Coronary artery (tissue), 2 donors: ENCODE data around the gene FBXL4.

ENCODE experiments used
- DNase-seq: peaks from one replicate; pipeline ENCODE4 v3.0.0-alpha.2; 2017; ENCODE audit warnings: low spot score
- H3K27ac ChIP-seq, 2 donors: fragments of 200-600 bp; sonication (generic); one replicate each; pipeline ENCODE4 v1.5.1; 2016 to 2019
- H3K4me3 ChIP-seq: fragments of 200-600 bp; sonication (generic); 2 replicates; pipeline ENCODE4 v1.5.1; 2016; ENCODE audit warnings: mild to moderate bottlenecking, moderate library complexity
- TF ChIP-seq, protein P1 (sequence below): fragments of 200-600 bp; sonication (generic); IDR thresholded peaks from one replicate; pipeline ENCODE4 v1.5.1; 2019; ENCODE audit warnings: antibody characterized with exemption

The FBXL4 gene

DNA sequence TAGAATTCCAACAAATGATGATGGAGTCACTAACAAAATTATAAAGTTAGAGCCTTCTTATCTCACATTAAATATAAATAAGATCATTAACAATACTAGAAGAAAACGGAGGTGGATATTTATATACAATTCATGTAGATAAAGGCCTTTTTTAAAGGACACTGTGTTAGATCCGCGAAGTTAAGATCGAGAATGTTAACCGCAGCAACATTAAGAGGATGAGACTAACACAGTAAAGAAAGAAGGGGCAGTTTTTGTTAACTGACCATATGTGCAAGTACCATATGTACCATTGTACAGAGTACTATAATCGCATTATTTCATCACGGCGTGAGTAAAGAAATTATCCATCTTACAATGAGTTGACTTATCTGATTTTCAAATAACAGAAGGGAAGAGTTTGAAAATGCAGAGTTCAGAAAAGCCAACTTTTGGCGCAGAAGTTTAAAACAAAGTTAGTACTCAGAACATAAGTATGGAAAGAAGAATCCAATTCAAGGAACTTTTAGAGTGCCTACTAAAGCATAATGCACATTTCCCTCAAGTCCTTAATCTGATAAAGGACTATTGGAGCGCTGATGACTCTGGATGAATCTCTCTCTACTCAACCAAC, 1.4 kb downstream of the FBXL4 start:
- no peak for DNase-seq
- TF ChIP-seq, protein P1, sequence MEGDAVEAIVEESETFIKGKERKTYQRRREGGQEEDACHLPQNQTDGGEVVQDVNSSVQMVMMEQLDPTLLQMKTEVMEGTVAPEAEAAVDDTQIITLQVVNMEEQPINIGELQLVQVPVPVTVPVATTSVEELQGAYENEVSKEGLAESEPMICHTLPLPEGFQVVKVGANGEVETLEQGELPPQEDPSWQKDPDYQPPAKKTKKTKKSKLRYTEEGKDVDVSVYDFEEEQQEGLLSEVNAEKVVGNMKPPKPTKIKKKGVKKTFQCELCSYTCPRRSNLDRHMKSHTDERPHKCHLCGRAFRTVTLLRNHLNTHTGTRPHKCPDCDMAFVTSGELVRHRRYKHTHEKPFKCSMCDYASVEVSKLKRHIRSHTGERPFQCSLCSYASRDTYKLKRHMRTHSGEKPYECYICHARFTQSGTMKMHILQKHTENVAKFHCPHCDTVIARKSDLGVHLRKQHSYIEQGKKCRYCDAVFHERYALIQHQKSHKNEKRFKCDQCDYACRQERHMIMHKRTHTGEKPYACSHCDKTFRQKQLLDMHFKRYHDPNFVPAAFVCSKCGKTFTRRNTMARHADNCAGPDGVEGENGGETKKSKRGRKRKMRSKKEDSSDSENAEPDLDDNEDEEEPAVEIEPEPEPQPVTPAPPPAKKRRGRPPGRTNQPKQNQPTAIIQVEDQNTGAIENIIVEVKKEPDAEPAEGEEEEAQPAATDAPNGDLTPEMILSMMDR = no peak
- Histone ChIP-seq H3K27ac (no peak overlapping the region), H3K4me3 (peak overlapping the region; percentile 96)

- no peak for DNase-seq
- Histone ChIP-seq H3K4me3 (no peak overlapping the region), H3K27ac (no peak overlapping the region)
- TF ChIP-seq, protein P1 = no peak
Observed at GRCh38 chr6:98945311-98946115, 2.2 kb downstream of the FBXL4 start.

DNA sequence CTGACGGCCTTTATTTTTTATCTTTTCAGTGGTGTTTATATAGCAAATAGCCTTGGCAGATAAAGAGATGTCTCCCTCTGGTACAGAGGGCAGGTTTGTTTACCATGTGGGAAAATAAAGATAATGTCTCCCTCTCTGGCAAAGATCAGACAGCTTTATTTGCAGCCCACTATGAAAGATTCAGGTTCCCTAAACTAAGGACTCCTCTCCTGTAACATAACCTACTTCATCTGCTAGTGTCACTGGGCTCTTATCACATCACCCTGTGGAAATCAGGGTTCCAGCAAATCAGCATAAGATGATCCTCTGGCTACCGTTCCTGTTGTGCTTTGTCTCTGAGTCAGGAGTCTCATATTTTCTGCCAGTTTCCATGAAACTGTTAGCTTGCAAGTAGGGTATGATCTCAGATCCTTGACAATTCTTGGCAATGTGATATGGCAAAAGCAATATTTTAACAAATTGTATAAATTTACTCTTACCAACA, 3.1 kb downstream of the FBXL4 start:
- H3K27ac ChIP-seq = no peak overlapping the region
- DNase-seq = no peak
- TF ChIP-seq, protein P1 = no peak
- H3K4me3 ChIP-seq = no peak overlapping the region

GRCh38 chr6:98944168-98944567, 3.6 kb downstream of the FBXL4 start:
- H3K27ac ChIP-seq = no peak overlapping the region
- TF ChIP-seq, protein P1 = no peak
- no peak for DNase-seq
- no peak overlapping the region for H3K4me3 ChIP-seq

DNA sequence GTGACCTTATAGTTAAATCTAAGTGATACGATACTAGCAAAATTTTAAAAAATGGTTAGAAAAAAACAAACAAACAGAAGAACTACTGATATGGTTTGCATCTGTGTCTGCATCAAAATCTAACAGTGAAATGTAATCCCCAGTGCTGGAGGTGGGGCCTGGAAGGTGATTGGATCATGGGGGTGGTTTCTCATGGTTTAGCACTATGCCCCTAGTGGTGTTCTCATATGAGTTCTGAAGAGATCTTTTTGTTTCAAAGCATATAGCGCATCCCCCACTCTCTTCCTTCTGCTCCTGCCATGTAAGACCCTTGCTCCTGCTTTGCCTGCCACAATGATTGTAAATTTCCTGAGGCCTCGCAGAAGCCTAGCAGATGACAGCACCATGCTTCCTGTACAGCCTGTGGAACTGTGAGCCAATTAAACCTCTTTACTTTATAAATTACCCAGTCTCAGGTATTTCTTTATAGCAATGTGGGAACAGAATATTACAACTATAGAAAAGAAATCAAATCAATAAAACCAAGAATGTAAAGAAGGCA, 5.4 kb downstream of the FBXL4 start:
- no peak for DNase-seq
- Histone ChIP-seq H3K4me3 (no peak overlapping the region), H3K27ac (no peak overlapping the region)
- TF ChIP-seq, protein P1 = no peak

DNA sequence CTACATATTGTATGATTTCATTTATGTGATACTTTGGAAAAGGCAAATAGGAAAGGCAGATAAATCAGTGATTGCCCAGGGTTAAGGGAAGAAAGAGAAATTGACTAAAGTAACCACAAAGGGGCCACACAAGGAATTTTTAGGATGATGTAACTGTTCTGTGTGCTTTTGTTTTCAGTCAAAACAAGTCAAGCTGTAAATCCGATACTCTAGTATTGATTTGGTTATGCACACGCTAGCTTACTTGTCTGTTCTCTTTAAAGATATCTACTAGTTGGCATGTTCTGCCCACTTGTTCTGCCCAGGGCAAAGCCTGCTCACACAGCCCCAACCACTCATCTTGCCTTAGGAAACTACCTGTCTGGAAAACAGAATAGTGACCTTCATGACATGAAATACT, 6.4 kb downstream of the FBXL4 start:
- TF ChIP-seq, protein P1 = no peak
- Histone ChIP-seq H3K4me3 (no peak overlapping the region), H3K27ac (no peak overlapping the region)
- no peak for DNase-seq
